ENCODE measurements around the gene TRUB2. TPM values are rescaled to one million over a fixed set of nuclear protein-coding genes. Genes with fewer than 3 reads are reported as not detected.

The TRUB2 gene
- total RNA-seq, 1 donor from 2014 or later: 11.3 TPM

GRCh38 chr9:128323791-128324190 is 1.5 kb upstream of the TRUB2 start:
- H3K36me3 ChIP-seq: peaks cover 0 to 21% of the 10 kb centered on the region in 2 donors
- H3K4me1 ChIP-seq: peaks cover 40% of the 10 kb centered on the region
- H3K9me3 ChIP-seq: no peaks in the 10 kb centered on the region
- no peak for DNase-seq (ENCODE audit: extremely low spot score in 2 of 2)
- intact Hi-C loops (cut with DNase I): no loop called here
- TF ChIP-seq CTCF (IDR thresholded peaks at IDR 0.05): no peak
- no peak for TF ChIP-seq POLR2AphosphoS5 (IDR thresholded peaks at IDR 0.05; ENCODE audit: insufficient read depth in 1 of 2, low read depth in 1 of 2)
- no peak for TF ChIP-seq POLR2A (IDR thresholded peaks at IDR 0.05)
- H3K4me3 ChIP-seq: peak overlapping the region; percentile 78 to 80
- H3K27me3 ChIP-seq: no peaks in the 10 kb centered on the region
- H3K27ac ChIP-seq: no peak overlapping the region

- no peaks in the 10 kb centered on the region for H3K27me3 ChIP-seq
- H3K4me1 ChIP-seq: peaks cover 40% of the 10 kb centered on the region
- H3K27ac ChIP-seq: peak overlapping the region; percentile 90
- TF ChIP-seq POLR2AphosphoS5 (IDR thresholded peaks at IDR 0.05; ENCODE audit: insufficient read depth in 1 of 2, low read depth in 1 of 2) (no peak), CTCF (IDR thresholded peaks at IDR 0.05) (no peak), POLR2A (IDR thresholded peaks at IDR 0.05) (no peak)
- intact Hi-C loops (cut with DNase I): no loop called here
- no peaks in the 10 kb centered on the region for H3K9me3 ChIP-seq
- peaks cover 0 to 21% of the 10 kb centered on the region in 2 donors for H3K36me3 ChIP-seq
- H3K4me3 ChIP-seq: peak overlapping the region; percentile 78 to 80
- no peak for DNase-seq (ENCODE audit: extremely low spot score in 2 of 2)
These were observed 1.0 kb upstream of the TRUB2 start for GRCh38 chr9:128323212-128323730.

- Histone ChIP-seq H3K9me3 (no peaks in the 10 kb centered on the region), H3K27me3 (no peaks in the 10 kb centered on the region), H3K4me1 (peaks cover 40% of the 10 kb centered on the region), H3K4me3 (peak overlapping the region; percentile 78 to 80), H3K36me3 (peaks cover 0 to 27% of the 10 kb centered on the region in 2 donors), H3K27ac (peak overlapping the region; percentile 90)
- TF ChIP-seq POLR2AphosphoS5 (IDR thresholded peaks at IDR 0.05; ENCODE audit: insufficient read depth in 1 of 2, low read depth in 1 of 2): no peak
- TF ChIP-seq CTCF (IDR thresholded peaks at IDR 0.05): no peak
- no peak for TF ChIP-seq POLR2A (IDR thresholded peaks at IDR 0.05)
- DNase-seq (ENCODE audit: extremely low spot score in 2 of 2): no peak
- intact Hi-C loops (cut with DNase I): no loop called here
These were observed 306 bp downstream of the TRUB2 start for GRCh38 chr9:128321879-128322403.

GRCh38 chr9:128321343-128321742 is 904 bp downstream of the TRUB2 start:
- peaks cover 0 to 27% of the 10 kb centered on the region in 2 donors for H3K36me3 ChIP-seq
- intact Hi-C loops (cut with DNase I): no loop called here
- no peaks in the 10 kb centered on the region for H3K27me3 ChIP-seq
- H3K27ac ChIP-seq: no peak overlapping the region
- peaks cover 40% of the 10 kb centered on the region for H3K4me1 ChIP-seq
- TF ChIP-seq POLR2AphosphoS5 (IDR thresholded peaks at IDR 0.05; ENCODE audit: insufficient read depth in 1 of 2, low read depth in 1 of 2): no peak
- TF ChIP-seq CTCF (IDR thresholded peaks at IDR 0.05): no peak
- TF ChIP-seq POLR2A (IDR thresholded peaks at IDR 0.05): no peak
- H3K9me3 ChIP-seq: no peaks in the 10 kb centered on the region
- peak overlapping the region; percentile 78 to 80 for H3K4me3 ChIP-seq
- no peak for DNase-seq (ENCODE audit: extremely low spot score in 2 of 2)

- H3K36me3 ChIP-seq: peaks cover 0 to 41% of the 10 kb centered on the region in 2 donors
- no peak for DNase-seq (ENCODE audit: extremely low spot score in 2 of 2)
- peaks cover 15% of the 10 kb centered on the region for H3K4me1 ChIP-seq
- no peaks in the 10 kb centered on the region for H3K27me3 ChIP-seq
- H3K9me3 ChIP-seq: no peaks in the 10 kb centered on the region
- no peak overlapping the region for H3K27ac ChIP-seq
- intact Hi-C loops (cut with DNase I): loop anchor here (5.0 kb wide), 1 partner anchor 1440 kb away; no protein-coding TSS in a partner anchor
- H3K4me3 ChIP-seq: no peak overlapping the region
- TF ChIP-seq CTCF (IDR thresholded peaks at IDR 0.05) (no peak), POLR2A (IDR thresholded peaks at IDR 0.05) (no peak), POLR2AphosphoS5 (IDR thresholded peaks at IDR 0.05; ENCODE audit: insufficient read depth in 1 of 2, low read depth in 1 of 2) (no peak)
These were observed 4.6 kb downstream of the TRUB2 start for GRCh38 chr9:128317629-128318028.

Data from vagina (tissue), 2 donors.